Fibroblast of gingiva (primary cell): ENCODE data around the gene LIN52.

Experiments
- DNase-seq: peaks from one replicate; pipeline ENCODE4 v3.0.0-alpha.2; 2011; ENCODE audit warnings: low read depth

The LIN52 gene

GRCh38 chr14:74237441-74237840 is 152.7 kb downstream of the LIN52 start:
- DNase-seq, result no peak

- DNase-seq, result no peak
Observed at GRCh38 chr14:74238974-74239847, 154.5 kb downstream of the LIN52 start, which contains the start of gene VSX2. VSX2 (plus strand) TSS chr14:74239449; CDS start chr14:74239562, 113 bp downstream.

- DNase-seq, result no peak
Observed at GRCh38 chr14:74239848-74240793, 155.4 kb downstream of the LIN52 start.

- DNase-seq, result no peak
Observed at GRCh38 chr14:74240794-74241651, 156.3 kb downstream of the LIN52 start.

GRCh38 chr14:74241652-74242017 is 156.9 kb downstream of the LIN52 start:
- no peak for DNase-seq

- no peak for DNase-seq
Observed at GRCh38 chr14:74242021-74242779, 157.4 kb downstream of the LIN52 start.

- no peak for DNase-seq
Observed at GRCh38 chr14:74242780-74243042, 158.0 kb downstream of the LIN52 start.

GRCh38 chr14:74243051-74243450 is 158.3 kb downstream of the LIN52 start:
- no peak for DNase-seq

GRCh38 chr14:74244115-74244514 is 159.4 kb downstream of the LIN52 start:
- no peak for DNase-seq

- no peak for DNase-seq
Observed at GRCh38 chr14:74245292-74245691, 160.5 kb downstream of the LIN52 start.

- DNase-seq, result no peak
Observed at GRCh38 chr14:74246542-74246941, 161.8 kb downstream of the LIN52 start.

GRCh38 chr14:74248017-74248416 is 163.3 kb downstream of the LIN52 start:
- DNase-seq, result no peak

- no peak for DNase-seq
Observed at GRCh38 chr14:74249433-74250375, 164.9 kb downstream of the LIN52 start.
